ENCODE data around the gene MAP3K7. TPM values are rescaled to one million over a fixed set of nuclear protein-coding genes. Genes with fewer than 3 reads are reported as not detected.

MAP3K7 gene
- total RNA-seq, 1 donor from 2014 or later = 22.0 TPM

DNA sequence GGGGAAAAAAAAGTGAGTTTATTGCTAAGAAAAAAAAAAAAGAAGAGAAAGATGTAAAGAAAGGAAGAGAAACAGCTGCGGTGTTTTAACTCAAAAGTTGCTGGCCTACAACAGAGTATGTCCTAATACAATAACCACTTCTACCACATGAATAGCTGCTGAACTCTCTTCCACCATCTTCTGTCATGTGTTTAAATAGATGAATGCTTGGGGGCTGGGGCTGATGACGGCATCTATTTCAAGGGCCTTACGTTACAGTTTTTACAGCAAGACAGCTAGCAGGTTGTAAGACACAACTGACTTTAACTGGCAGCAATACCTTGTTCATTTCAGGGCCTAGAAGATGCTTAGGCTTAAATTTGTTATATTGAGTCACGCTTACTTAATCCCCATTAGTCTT lies 50.4 kb downstream of the MAP3K7 start:
- no peaks in the 10 kb centered on the region for H3K9me3 ChIP-seq
- TF ChIP-seq, protein P1, sequence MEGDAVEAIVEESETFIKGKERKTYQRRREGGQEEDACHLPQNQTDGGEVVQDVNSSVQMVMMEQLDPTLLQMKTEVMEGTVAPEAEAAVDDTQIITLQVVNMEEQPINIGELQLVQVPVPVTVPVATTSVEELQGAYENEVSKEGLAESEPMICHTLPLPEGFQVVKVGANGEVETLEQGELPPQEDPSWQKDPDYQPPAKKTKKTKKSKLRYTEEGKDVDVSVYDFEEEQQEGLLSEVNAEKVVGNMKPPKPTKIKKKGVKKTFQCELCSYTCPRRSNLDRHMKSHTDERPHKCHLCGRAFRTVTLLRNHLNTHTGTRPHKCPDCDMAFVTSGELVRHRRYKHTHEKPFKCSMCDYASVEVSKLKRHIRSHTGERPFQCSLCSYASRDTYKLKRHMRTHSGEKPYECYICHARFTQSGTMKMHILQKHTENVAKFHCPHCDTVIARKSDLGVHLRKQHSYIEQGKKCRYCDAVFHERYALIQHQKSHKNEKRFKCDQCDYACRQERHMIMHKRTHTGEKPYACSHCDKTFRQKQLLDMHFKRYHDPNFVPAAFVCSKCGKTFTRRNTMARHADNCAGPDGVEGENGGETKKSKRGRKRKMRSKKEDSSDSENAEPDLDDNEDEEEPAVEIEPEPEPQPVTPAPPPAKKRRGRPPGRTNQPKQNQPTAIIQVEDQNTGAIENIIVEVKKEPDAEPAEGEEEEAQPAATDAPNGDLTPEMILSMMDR (IDR thresholded peaks at IDR 0.05) = no peak
- no peak overlapping the region for H3K27ac ChIP-seq
- H3K36me3 ChIP-seq = peaks cover 50% of the 10 kb centered on the region
- intact Hi-C loops (cut with DNase I) = no loop called here
- no peaks in the 10 kb centered on the region for H3K27me3 ChIP-seq (ENCODE audit: low read depth)
- no peak overlapping the region for H3K4me3 ChIP-seq
- ATAC-seq (no peak), DNase-seq (no peak)
- peaks cover 23% of the 10 kb centered on the region for H3K4me1 ChIP-seq

DNA sequence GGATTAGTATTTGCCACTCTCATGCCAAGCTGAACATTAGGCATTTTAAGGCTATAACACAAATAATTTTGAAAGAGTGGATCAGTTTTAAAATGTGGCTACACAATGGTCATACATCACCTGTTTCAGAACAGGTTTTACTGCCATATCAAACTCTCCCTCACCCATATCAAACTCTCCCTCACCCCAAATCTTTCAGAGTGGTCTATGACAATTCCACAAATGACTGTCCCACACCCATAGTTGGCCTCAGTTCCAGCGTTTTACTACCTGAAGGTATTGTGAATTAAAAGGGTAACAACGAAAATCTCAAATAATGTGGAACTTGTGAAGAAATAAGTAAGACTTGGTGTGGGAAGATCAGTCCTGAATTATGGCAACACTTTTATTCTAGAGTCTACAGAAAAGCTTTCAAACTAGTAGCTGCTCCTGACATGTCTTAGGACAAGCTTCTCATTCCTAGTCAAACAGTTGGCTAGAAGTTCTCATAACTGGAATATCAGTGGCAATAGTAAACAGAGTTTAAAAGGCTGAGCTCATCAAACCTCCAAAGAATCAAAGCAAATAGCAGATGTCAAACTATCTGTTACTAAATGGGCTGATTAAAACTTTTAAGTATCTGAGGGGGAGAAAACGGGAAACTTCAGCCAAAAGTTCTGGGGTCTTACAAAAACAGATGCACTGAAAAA lies 52.4 kb downstream of the MAP3K7 start:
- Histone ChIP-seq H3K27ac (no peak overlapping the region), H3K4me3 (no peak overlapping the region), H3K4me1 (peaks cover 23% of the 10 kb centered on the region), H3K36me3 (peaks cover 56% of the 10 kb centered on the region), H3K27me3 (ENCODE audit: low read depth) (no peaks in the 10 kb centered on the region), H3K9me3 (no peaks in the 10 kb centered on the region)
- TF ChIP-seq, protein P1 (IDR thresholded peaks at IDR 0.05) = no peak
- intact Hi-C loops (cut with DNase I) = no loop called here
- ATAC-seq = no peak
- DNase-seq = no peak

DNA sequence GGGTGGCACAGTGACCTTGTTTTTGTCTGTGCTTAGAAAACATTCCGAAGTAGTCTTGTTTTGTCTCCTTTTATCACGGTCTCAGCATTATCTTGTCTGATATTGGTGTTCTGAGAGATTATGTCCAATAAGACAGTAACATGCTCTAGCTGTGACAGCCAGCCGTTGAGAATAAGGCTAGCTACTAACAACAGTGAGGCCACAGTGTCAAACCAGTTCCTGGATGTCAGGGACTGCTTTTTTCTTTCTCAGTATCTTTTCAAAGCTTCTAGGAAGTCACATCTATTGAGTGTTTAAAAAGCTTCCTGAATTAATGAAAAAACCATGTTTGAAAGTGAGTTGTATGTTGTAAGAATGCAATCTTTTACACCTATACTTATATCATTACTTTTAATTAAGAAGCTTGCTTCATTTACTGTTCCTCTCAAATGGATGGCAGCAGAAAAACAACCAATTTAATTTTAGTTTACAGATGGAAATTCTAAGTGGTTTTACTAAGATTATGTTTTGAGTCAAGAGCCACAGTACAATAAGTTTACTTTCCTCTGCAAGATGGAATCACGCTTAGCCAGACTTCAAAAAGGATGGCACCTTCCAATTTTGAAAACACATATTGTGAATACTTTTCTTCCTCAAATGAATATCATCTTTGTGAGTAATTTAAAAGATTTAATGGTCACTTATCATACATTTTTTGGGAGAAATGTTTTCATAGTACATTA lies 53.1 kb downstream of the MAP3K7 start:
- H3K36me3 ChIP-seq = peaks cover 61% of the 10 kb centered on the region
- DNase-seq (no peak), ATAC-seq (no peak)
- H3K4me1 ChIP-seq = peaks cover 20% of the 10 kb centered on the region
- H3K27me3 ChIP-seq (ENCODE audit: low read depth) = no peaks in the 10 kb centered on the region
- H3K4me3 ChIP-seq = no peak overlapping the region
- no peak overlapping the region for H3K27ac ChIP-seq
- no peaks in the 10 kb centered on the region for H3K9me3 ChIP-seq
- intact Hi-C loops (cut with DNase I) = no loop called here
- TF ChIP-seq, protein P1 (IDR thresholded peaks at IDR 0.05) = no peak

DNA sequence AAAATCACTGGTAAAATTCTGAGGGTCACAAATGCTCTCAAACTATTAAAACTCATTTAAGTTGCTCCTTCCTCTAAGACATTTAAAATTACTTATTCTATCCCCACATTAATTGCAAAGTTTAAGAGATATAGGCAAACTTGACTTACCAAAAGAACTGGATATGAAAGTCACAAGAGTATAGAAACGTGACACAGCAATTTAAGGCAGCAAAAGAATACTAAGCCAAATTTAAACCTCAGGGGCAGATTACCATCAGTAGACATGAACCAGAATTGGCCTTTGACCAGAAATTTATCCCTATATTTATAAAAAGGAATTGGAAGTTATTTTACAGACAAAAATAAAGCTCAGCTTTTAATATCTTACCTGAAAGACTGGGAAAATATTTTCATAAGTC lies 56.0 kb downstream of the MAP3K7 start:
- Histone ChIP-seq H3K36me3 (peaks cover 60% of the 10 kb centered on the region), H3K27me3 (ENCODE audit: low read depth) (no peaks in the 10 kb centered on the region), H3K4me3 (no peak overlapping the region), H3K9me3 (no peaks in the 10 kb centered on the region), H3K4me1 (no peaks in the 10 kb centered on the region), H3K27ac (no peak overlapping the region)
- ATAC-seq (no peak), DNase-seq (no peak)
- TF ChIP-seq, protein P1 (IDR thresholded peaks at IDR 0.05) = no peak
- intact Hi-C loops (cut with DNase I) = no loop called here

DNA sequence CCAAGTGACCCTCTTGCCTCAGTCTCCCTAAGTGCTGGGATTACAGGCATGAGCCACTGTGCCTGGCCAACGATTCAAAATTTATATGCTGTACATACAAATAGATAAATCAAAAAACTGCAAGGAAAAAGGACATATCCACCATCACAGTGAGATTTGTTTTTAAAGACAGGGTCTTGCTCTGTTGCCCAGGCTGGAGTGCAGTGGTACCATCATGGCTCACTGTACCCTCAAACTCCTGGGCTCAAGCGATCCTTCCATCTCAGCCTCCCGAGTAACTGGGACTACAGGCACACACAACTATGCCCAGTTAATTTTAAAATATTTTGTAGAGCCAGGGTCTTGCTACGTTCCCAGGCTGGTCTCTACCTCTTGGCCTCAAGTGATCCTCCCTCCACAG lies 61.5 kb downstream of the MAP3K7 start:
- no peak for ATAC-seq
- TF ChIP-seq, protein P1 (IDR thresholded peaks at IDR 0.05) = no peak
- H3K4me1 ChIP-seq = no peaks in the 10 kb centered on the region
- H3K9me3 ChIP-seq = no peaks in the 10 kb centered on the region
- no peak overlapping the region for H3K4me3 ChIP-seq
- H3K27ac ChIP-seq = no peak overlapping the region
- intact Hi-C loops (cut with DNase I) = no loop called here
- H3K27me3 ChIP-seq (ENCODE audit: low read depth) = no peaks in the 10 kb centered on the region
- DNase-seq = no peak
- H3K36me3 ChIP-seq = peaks cover 44% of the 10 kb centered on the region
